Testis (tissue), 2 donors: ENCODE results near the gene STARD3.

Source experiments
- CTCF ChIP-seq, 3 experiments: fragments of 450-650 bp in 2 of 3; fragments of 200-600 bp in 1 of 3; sonication (generic) in 1 of 3; IDR thresholded peaks; one replicate each; pipeline ENCODE4 v1.5.1; 2016 to 2019; ENCODE audit warnings: antibody characterized with exemption in 3 of 3, mild to moderate bottlenecking in 2 of 3, moderate library complexity in 1 of 3
- POLR2A ChIP-seq: fragments of 450-650 bp; IDR thresholded peaks from one replicate; pipeline ENCODE4 v1.6.1; 2017; ENCODE audit warnings: antibody characterized with exemption, mild to moderate bottlenecking, moderate library complexity

- TF ChIP-seq POLR2A (no peak), CTCF (IDR thresholded peaks at IDR 0.05) (no peak)
Measured at GRCh38 chr17:39679521-39680192, 42.7 kb downstream of the STARD3 start.
